Activated gamma-delta T cell (primary cell): ENCODE measurements around the gene FBXO44.
A peak's percentile ranks its signal among the peaks of the same experiment; 100 is the strongest.

Experiments
- DNase-seq: peaks from one replicate; lab custom pipeline; 2025; lab: John Stamatoyannopoulos, UW

Gene FBXO44

DNA sequence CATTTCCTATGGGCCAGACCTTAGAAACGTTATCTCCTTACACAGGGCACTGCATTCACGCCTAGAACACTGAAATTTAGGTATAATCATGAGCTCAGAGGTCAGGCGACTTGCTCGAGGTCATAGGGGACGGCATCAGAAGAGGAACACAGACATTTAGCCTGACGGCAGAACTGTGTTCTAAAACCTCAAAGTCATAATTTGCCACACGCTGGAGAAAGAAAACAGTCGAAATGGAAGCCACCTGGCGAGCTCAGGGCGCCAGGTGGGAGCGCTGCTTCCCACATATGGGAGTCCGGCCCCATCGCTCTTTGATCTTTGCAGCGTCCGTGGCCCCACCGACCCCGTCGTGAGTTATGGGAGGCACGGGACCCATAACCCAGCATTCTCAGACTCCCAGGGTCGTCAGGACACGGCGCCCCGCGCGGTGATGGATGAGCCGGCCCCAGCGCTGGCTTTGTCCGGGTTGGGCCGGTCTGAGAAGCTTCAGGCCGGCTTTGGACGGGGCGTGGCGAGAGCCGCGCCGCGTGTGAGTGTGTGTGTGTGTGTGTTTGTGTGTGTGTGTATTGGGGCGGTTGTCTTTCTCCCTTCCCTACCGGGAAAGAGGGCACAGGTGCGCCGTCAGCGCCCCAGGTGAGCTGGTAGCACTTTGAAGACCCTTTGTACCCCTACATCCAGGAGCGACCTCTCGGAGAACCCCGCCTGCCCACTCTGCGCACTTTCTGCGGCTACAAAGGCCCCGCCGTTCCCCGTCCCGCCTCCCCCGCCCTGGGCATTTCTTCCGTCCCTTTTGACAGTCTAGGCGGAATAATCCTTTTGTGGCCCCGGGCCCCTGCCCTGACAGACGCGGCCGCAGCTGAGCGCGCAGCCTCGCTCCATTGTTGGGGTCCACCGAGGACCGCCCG is 36.0 kb downstream of the FBXO44 start:
- no peak for DNase-seq

DNA sequence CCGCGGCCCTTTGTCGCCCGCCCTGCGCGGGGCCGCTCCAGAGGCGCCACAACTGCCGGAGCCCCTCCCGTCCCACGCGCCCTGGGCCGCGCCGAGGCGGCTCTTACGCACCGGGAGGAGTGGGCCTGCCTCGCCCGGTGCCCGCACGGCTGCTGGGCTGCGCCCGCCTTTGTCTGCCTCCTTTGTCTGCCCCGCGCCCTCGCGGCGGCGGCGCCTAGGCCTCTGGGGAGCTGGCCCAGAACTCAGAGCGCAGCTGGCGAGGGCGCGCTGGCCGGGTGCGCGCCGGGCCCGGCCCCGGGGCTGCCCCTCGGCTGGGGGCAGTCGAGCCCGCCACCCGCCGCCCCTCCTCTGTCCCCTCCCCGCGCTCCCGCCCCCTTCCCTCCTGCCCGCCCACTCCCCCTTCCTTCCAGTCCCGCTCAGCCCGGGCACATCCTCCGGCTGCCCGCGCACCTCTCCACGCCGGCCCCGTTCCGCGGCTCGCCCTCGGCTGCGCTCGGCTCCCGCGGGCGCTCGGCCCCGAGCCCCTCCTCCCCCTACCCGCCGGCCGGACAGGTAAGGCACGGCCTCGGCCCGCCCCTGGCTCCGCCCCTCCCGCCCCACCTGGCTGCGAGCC is 36.7 kb downstream of the FBXO44 start, which contains the start of gene DRAXIN:
DRAXIN (plus strand) TSS at position 409 of the 613 bp plus-strand sequence. CDS start 14,549 bp downstream, outside the sequence.
- peak; percentile 21 for DNase-seq

DNA sequence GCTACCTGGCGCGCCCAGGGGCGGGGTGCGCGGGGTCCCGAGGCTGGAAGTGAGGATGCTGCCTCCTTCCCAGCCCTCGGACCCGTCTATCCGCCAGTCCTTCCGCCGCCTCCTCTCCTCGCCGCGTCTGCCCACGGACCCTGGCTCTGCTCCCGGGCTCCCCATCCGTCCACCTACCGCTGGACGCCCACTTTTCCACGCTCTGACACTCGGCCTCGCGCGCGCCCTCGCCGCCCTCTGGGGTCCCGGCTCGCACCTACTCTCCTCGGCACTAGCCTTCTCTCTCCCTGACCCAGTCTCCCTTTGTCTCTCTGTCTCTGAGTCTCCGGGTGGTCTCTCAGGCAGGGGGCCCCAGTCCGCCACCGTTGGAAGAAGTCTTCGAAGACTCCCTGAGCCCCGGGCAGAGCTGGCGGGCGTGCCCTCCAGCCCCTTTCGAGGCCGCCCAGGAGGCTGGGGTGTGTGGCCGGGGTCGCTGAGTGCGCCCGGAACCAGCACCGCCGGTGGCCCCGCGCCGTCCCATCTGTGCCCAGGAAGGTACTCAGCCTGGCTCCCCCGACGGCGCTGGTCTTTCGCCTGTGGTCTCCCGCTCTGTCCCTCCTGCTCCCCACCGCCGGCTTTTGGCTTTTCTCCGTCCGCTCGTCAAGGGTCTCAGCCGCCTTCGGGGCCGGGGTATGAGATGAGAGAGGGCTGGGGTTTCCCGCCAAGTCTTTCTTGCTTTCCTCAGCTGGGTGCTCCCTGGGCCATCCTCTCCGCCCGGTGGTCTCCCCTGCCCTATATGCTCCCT is 37.4 kb downstream of the FBXO44 start:
- DNase-seq: no peak

- DNase-seq: no peak
These were observed 38.4 kb downstream of the FBXO44 start for GRCh38 chr1:11693024-11693590.

DNA sequence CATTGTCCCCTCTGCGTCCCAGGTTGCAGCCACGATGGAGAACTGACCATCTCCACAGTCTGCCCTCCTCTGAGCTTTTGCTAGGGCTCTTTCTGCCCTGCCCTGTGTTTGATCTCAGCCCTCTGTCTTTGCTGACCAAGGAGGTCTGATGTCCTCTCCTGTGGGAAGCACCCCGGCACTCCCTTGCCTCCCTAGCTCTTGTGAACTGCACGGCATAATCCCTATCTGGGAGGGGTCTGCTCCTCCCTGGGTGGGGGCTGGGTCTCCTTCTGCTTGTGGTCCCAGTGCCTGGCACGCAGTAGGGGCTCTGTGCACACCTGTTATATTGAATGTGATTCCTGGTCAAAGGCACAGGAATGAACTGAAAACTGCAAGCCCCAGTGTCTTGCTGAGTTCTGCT is 39.2 kb downstream of the FBXO44 start:
- DNase-seq: no peak

DNA sequence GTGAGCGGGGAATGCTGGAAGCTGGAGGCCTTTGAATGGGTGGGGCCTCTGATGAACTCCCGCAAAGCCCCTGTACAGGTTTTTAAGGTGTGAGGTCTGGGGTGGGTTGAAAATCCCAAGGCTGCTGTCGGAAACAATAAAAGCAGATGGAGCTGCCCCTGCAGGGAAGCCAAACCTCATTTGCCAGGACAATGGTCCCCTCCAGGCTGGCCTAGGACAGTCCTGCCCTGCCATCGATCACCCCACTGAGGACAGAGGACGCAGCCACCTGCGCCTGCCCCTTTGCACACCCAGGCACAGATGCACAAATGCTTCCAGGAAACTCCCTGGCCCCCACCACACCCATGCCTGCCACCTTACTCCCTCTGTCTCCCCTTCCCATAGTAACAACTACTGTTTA is 41.2 kb downstream of the FBXO44 start:
- DNase-seq: no peak

- no peak for DNase-seq
These were observed 42.7 kb downstream of the FBXO44 start for GRCh38 chr1:11697188-11697892.

DNA sequence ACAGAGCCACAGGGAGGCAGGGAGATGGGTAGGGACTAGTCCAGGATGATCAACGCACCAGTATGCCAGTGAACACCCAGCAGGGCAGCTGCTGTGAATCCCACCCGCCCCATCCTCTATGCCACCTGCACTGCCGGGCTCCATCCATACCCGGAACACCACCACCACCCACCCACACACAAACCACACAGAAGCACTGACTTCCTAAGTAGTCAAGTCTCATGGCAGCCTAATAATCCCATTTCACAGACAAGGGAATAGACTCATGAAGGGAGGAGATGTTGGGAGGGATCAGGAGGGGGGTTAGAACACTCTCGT is 43.2 kb downstream of the FBXO44 start:
- no peak for DNase-seq

GRCh38 chr1:11700601-11701467 is 46.2 kb downstream of the FBXO44 start:
- no peak for DNase-seq

- no peak for DNase-seq
These were observed 46.9 kb downstream of the FBXO44 start for GRCh38 chr1:11701551-11701961.

GRCh38 chr1:11701981-11702803 is 47.5 kb downstream of the FBXO44 start:
- DNase-seq: no peak

DNA sequence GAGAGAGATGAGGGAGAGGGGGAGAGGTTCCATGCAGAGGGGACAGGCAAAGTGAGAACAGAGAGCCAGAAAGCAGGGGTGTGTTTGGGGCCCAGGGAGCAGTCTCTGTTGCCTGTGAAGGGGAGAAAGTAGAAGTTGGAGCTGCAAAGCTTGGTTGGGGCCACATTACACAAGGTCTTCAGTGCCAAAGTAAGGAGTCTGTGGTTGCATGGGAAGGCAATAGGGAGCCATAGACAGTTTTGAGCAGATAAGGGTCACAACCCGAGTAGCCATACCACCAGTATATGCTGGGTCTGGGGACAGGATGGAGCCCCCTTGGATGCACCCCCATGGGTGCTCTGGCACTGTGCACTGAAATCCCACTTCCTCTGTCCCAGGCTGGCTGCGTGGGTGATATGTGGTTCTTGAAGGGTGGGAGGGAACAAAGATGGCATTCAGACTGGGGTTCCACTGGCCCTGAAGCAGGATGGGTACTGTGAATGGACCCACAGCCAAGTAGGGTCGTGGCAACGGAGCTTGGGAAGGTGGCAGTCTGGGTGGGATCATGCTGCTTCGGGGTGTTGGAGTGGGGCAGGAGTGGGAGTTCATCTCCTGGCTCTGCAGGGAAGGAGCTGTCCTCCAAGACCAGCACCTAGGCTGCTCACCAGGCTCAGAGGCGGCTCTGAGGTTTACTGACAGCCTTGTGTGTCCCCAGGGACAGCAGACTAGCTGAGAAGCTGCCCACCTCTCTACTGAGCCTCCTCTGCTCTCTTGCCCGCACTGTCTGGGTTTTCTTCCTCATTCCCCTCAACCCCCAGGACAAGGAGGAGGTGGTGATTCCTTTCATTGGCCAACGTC is 48.9 kb downstream of the FBXO44 start:
- no peak for DNase-seq

DNA sequence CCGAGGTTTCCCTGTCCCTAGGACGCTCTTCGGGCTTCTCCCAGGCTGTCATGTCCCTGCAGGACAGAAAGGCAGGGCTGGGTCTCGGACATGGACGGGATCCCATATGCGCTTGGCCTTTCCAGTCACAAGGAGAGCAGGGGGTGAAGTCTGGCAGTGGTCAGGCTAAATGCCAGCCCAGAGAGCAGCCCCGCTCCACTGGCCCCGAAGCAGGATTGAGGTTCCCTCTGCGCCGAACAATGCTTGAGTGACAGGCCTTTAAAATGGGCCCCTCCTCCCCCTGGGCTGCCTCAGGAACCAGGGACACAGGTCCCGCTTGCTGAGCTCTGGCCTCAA is 49.5 kb downstream of the FBXO44 start:
- DNase-seq: no peak

DNA sequence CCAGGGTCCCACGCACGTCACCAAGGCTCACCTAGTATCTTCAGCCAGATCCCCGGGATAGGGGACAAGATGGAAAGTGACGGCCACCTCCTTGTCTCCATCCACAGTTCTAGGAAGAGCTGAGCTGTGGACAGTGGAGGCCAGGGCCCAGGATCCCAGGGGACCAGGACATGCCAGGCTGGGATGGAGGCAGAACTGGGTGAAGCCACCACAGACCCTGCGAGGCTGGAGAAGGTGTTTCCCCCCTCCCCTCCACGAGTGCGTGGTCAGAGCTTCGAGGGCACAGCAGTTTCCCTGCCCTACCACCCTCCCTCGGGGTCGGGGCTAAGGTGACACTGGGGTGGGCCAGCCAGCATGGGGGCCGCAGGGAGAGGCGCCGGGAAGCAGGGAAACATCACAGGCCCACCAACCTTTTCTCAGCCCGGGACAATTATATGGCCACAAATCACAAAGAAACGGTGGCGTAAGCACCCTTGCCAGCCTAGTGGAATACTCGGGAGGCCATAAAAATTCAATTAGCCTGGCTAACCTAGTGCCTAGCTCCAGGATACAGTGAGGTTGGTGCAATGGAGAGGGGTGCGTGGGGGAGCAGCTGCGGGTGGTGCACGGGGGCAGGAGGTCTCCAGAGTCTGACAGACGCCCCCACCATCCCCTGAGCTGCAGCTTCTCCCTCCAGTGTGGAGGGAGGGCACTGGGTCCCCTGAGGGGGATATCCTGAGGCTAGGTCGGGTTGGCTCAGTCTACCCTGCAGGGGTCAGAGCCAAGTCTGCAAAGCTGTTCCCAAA is 50.2 kb downstream of the FBXO44 start:
- DNase-seq: no peak

GRCh38 chr1:11705596-11705995 is 50.9 kb downstream of the FBXO44 start:
- DNase-seq: no peak

GRCh38 chr1:11706292-11706691 is 51.6 kb downstream of the FBXO44 start:
- DNase-seq: no peak

- no peak for DNase-seq
These were observed 53.1 kb downstream of the FBXO44 start for GRCh38 chr1:11707621-11708276.
